Keratinocyte (primary cell): ENCODE data around the gene PRR5. TPM values are rescaled to one million over a fixed set of nuclear protein-coding genes. Genes with fewer than 3 reads are reported as not detected.

Experiments
- DNase-seq: peaks from one replicate; pipeline ENCODE4 v3.0.0-alpha.2; 2011; ENCODE audit warnings: low read depth, missing footprints, low spot score
- FAIRE-seq: peaks from 2 replicates; lab custom pipeline; 2011; peaks lifted over from hg19 to GRCh38; lab: Jason Lieb, UNC
- H2AFZ ChIP-seq: 2 replicates; pipeline ENCODE4 v1.6.0; 2012; ENCODE audit warnings: low read length, control low read depth, inconsistent platforms; ENCODE audit not compliant: control insufficient read depth
- H3K27ac ChIP-seq: 2 replicates; pipeline ENCODE4 v1.5.1; 2011; ENCODE audit warnings: low read length; ENCODE audit not compliant: control insufficient read depth, insufficient read depth
- H3K27me3 ChIP-seq: 3 replicates; pipeline ENCODE4 v1.6.0; 2011; ENCODE audit warnings: low read length; ENCODE audit not compliant: control insufficient read depth, insufficient read depth; ENCODE audit errors: extremely low read depth
- H3K36me3 ChIP-seq, 2 experiments: 2 replicates in 1 of 2; 3 replicates in 1 of 2; pipeline ENCODE4 v1.5.1; 2011; ENCODE audit warnings: low read length in 2 of 2, mild to moderate bottlenecking in 1 of 2; ENCODE audit not compliant: control insufficient read depth in 2 of 2, insufficient read depth in 2 of 2; ENCODE audit errors: extremely low read depth in 1 of 2
- H3K4me1 ChIP-seq: 3 replicates; pipeline ENCODE4 v1.5.1; 2011; ENCODE audit warnings: low read length; ENCODE audit not compliant: control insufficient read depth, insufficient read depth; ENCODE audit errors: extremely low read depth
- H3K4me2 ChIP-seq: 3 replicates; pipeline ENCODE4 v1.6.0; 2011; ENCODE audit warnings: low read depth, low read length; ENCODE audit not compliant: control insufficient read depth, insufficient read depth; ENCODE audit errors: extremely low read depth
- H3K4me3 ChIP-seq, 3 experiments: fragments of 200-600 bp in 1 of 3; sonication (generic) in 1 of 3; 2 replicates in 2 of 3; 3 replicates in 1 of 3; pipeline ENCODE4 v1.5.1; 2011 to 2016; ENCODE audit warnings: low read length in 3 of 3, mild to moderate bottlenecking in 3 of 3, control low read depth in 2 of 3, inconsistent platforms in 1 of 3, low read depth in 1 of 3, mixed read lengths in 1 of 3, mixed run types in 1 of 3, moderate library complexity in 1 of 3; ENCODE audit not compliant: control insufficient read depth in 2 of 3, insufficient read depth in 2 of 3; ENCODE audit errors: extremely low read depth in 1 of 3
- H3K79me2 ChIP-seq: 2 replicates; pipeline ENCODE4 v1.6.0; 2012; ENCODE audit warnings: low read length; ENCODE audit not compliant: control insufficient read depth, insufficient read depth
- H3K9ac ChIP-seq: 3 replicates; pipeline ENCODE4 v1.6.0; 2011; ENCODE audit warnings: low read length; ENCODE audit not compliant: control insufficient read depth, insufficient read depth; ENCODE audit errors: extremely low read depth
- H3K9me1 ChIP-seq: 3 replicates; pipeline ENCODE4 v1.6.0; 2011; ENCODE audit warnings: low read length; ENCODE audit not compliant: control insufficient read depth, insufficient read depth; ENCODE audit errors: extremely low read depth
- H3K9me3 ChIP-seq: 2 replicates; pipeline ENCODE4 v1.5.1; 2012; ENCODE audit warnings: low read depth, low read length; ENCODE audit not compliant: control insufficient read depth
- H4K20me1 ChIP-seq: 3 replicates; pipeline ENCODE4 v1.6.0; 2011; ENCODE audit warnings: low read length; ENCODE audit not compliant: control insufficient read depth, insufficient read depth; ENCODE audit errors: extremely low read depth
- EZH2 ChIP-seq: IDR thresholded peaks from one replicate; pipeline ENCODE4 v1.6.1; 2012; ENCODE audit warnings: inconsistent platforms, mild to moderate bottlenecking, low read length, moderate library complexity
- dilution Hi-C: fragments of 300-500 bp; cut with MboI; formaldehyde crosslinking; loops from one replicate; pipeline ENCODE4 v1.7.0; 2020; ENCODE audit warnings: low sequenced_read_pairs; ENCODE audit not compliant: extremely low pct_ligation_motif_present
- polyA plus RNA-seq, 5 experiments: library from polyadenylated mRNA; depleted of rRNA in 3 of 5; stranded (reverse) in 3 of 5; stranded (forward) in 1 of 5; unstranded in 1 of 5; fragments of >200 nt; gene quantifications; 1 replicate in 1 of 5; 2 replicates in 3 of 5; 3 replicates in 1 of 5; pipeline versions ENCODE4 v1.2.1 to v1.2.3, GENCODE V29; 2011 to 2012; ENCODE audit warnings: missing spikeins in 2 of 5, low read depth in 1 of 5, low replicate concordance in 1 of 5
- TF ChIP-seq, protein P1 (sequence below), 3 experiments: IDR thresholded peaks in 1 of 3; conservative IDR thresholded peaks in 1 of 3; optimal IDR thresholded peaks in 1 of 3; 2 replicates in 2 of 3; 3 replicates in 1 of 3; pipeline versions ENCODE3 to v1.5.1; 2011; ENCODE audit warnings: low read length in 3 of 3, mild to moderate bottlenecking in 3 of 3, moderate library complexity in 2 of 3, control low read depth in 1 of 3, inconsistent platforms in 1 of 3; ENCODE audit not compliant: insufficient read depth in 2 of 3; ENCODE audit errors: extremely low read depth in 1 of 3

The PRR5 gene
- polyA plus RNA-seq, 1 donor (not counting 4 experiments of a cell fraction or from before 2014, with no cell fraction given), result 9.1 TPM

DNA sequence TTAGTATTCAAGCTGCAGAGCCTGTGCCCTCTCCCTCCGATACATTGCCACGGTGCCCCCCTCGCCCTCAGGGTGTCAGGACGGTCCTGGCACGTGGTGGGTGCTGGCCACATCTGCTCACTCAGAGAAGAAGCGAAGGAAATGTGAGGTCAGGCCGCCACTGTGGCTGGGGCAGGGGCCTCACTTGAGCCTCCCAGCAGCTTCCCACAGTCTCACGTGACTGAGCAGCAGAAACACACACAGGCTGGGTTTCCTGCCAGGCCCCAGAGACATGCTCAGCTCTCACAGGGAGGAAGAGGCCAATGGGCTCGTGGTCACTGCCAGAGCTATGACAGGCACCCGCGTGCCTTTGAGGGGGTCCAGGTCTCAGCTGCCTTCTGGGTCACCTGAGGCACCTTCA lies 37.9 kb upstream of the PRR5 start:
- Histone ChIP-seq H3K36me3 (no peaks in the 10 kb centered on the region), H3K9me3 (no peaks in the 10 kb centered on the region), H3K79me2 (no peaks in the 10 kb centered on the region), H3K27ac (no peak overlapping the region), H2AFZ (no peak overlapping the region), H3K4me1 (peaks cover 1% of the 10 kb centered on the region), H3K4me3 (no peak overlapping the region), H3K9ac (no peak overlapping the region), H4K20me1 (peaks cover 3% of the 10 kb centered on the region), H3K4me2 (no peak overlapping the region), H3K9me1 (no peaks in the 10 kb centered on the region), H3K27me3 (peaks cover 53% of the 10 kb centered on the region)
- dilution Hi-C loops, result no loop called here
- no peak for TF ChIP-seq EZH2
- TF ChIP-seq, protein P1, sequence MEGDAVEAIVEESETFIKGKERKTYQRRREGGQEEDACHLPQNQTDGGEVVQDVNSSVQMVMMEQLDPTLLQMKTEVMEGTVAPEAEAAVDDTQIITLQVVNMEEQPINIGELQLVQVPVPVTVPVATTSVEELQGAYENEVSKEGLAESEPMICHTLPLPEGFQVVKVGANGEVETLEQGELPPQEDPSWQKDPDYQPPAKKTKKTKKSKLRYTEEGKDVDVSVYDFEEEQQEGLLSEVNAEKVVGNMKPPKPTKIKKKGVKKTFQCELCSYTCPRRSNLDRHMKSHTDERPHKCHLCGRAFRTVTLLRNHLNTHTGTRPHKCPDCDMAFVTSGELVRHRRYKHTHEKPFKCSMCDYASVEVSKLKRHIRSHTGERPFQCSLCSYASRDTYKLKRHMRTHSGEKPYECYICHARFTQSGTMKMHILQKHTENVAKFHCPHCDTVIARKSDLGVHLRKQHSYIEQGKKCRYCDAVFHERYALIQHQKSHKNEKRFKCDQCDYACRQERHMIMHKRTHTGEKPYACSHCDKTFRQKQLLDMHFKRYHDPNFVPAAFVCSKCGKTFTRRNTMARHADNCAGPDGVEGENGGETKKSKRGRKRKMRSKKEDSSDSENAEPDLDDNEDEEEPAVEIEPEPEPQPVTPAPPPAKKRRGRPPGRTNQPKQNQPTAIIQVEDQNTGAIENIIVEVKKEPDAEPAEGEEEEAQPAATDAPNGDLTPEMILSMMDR (optimal IDR thresholded peaks at IDR 0.05 in 1 of 3, IDR thresholded peaks at IDR 0.05 in 1 of 3, conservative IDR thresholded peaks at IDR 0.05 in 1 of 3; ENCODE audit: extremely low read depth in 1 of 3, insufficient read depth in 2 of 3, low read length in 3 of 3), result no peak
- no peak for DNase-seq
- FAIRE-seq, result no peak

DNA sequence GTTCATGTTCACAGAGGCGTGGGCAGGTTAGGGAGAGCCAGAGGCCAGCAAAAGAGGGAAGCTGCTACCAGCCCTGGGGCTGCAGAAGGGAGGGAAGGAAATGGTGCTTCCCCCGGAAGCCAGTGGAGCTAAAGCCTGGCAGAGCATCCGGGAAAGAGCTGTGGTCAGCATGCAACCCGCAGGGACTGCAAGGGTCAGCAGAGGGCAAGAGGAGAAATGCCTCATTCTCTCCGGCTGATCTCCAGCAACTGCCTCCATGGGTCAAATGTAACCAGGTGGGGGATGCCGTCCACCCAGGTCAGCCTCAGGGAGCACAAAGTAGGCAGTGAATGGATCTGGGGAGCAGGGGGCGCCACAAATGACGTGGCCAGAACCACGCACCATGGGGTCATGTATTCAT lies 36.9 kb upstream of the PRR5 start:
- H3K79me2 ChIP-seq, result no peaks in the 10 kb centered on the region
- dilution Hi-C loops, result no loop called here
- H3K36me3 ChIP-seq, result no peaks in the 10 kb centered on the region
- H3K9me3 ChIP-seq, result no peaks in the 10 kb centered on the region
- H4K20me1 ChIP-seq, result peaks cover 3% of the 10 kb centered on the region
- H3K4me1 ChIP-seq, result peaks cover 2% of the 10 kb centered on the region
- no peak overlapping the region for H3K27ac ChIP-seq
- H3K4me2 ChIP-seq, result no peak overlapping the region
- H3K4me3 ChIP-seq, result no peak overlapping the region
- FAIRE-seq, result no peak
- H3K9ac ChIP-seq, result no peak overlapping the region
- H3K27me3 ChIP-seq, result peaks cover 58% of the 10 kb centered on the region
- TF ChIP-seq, protein P1 (optimal IDR thresholded peaks at IDR 0.05 in 1 of 3, IDR thresholded peaks at IDR 0.05 in 1 of 3, conservative IDR thresholded peaks at IDR 0.05 in 1 of 3; ENCODE audit: extremely low read depth in 1 of 3, insufficient read depth in 2 of 3, low read length in 3 of 3), result no peak
- TF ChIP-seq EZH2, result no peak
- H3K9me1 ChIP-seq, result no peaks in the 10 kb centered on the region
- no peak for DNase-seq
- no peak overlapping the region for H2AFZ ChIP-seq
